K562 (cell line): ENCODE data around the gene A2ML1.

Experiments used
- BRF1 ChIP-seq: IDR thresholded peaks from 3 replicates; pipeline ENCODE4 v1.6.1; 2011; ENCODE audit warnings: borderline replicate concordance, mild to moderate bottlenecking; ENCODE audit not compliant: insufficient read length; ENCODE audit errors: extremely low read depth
- CBFB ChIP-seq: sonication (generic); formaldehyde crosslinking; IDR thresholded peaks from 2 replicates; pipeline ENCODE4 v1.4.0; 2020; ENCODE audit warnings: mild to moderate bottlenecking, missing genetic modification reagents
- CTCF ChIP-seq, 3 experiments: IDR thresholded peaks in 2 of 3; conservative IDR thresholded peaks in 1 of 3; 2 replicates each; pipeline ENCODE4 v1.5.1; 2011 to 2012; ENCODE audit warnings: low read length in 3 of 3, mild to moderate bottlenecking in 3 of 3, control low read depth in 2 of 3, improper control_type of control experiment in 1 of 3, inconsistent platforms in 1 of 3, low read depth in 1 of 3, mixed read lengths in 1 of 3, moderate library complexity in 1 of 3; ENCODE audit not compliant: insufficient read depth in 2 of 3
- ELK1 ChIP-seq: sonication (generic); formaldehyde crosslinking; IDR thresholded peaks from 2 replicates; pipeline ENCODE4 v1.8.1; 2022; ENCODE audit warnings: missing genetic modification reagents
- GABPA ChIP-seq: fragments of 200-800 bp; sonication (Bioruptor generic); conservative IDR thresholded peaks from 2 replicates; pipeline ENCODE4 v1.6.1; 2016; ENCODE audit warnings: low read depth, missing genetic modification characterization, missing compliant biosample characterization
- HCFC1 ChIP-seq: IDR thresholded peaks from 2 replicates; pipeline ENCODE4 v1.6.1; 2012; ENCODE audit warnings: low read depth, low read length, improper control_type of control experiment
- HIVEP1 ChIP-seq: fragments of 250-450 bp; sonication (Bioruptor Pico); IDR thresholded peaks from 2 replicates; pipeline ENCODE4 v1.4.0; 2020; ENCODE audit warnings: mild to moderate bottlenecking
- MAFF ChIP-seq: IDR thresholded peaks from 2 replicates; pipeline ENCODE4 v1.6.1; 2012; ENCODE audit warnings: low read length, improper control_type of control experiment
- POLR2AphosphoS5 ChIP-seq: IDR thresholded peaks from 2 replicates; pipeline ENCODE4 v1.6.1; 2011; ENCODE audit warnings: mild to moderate bottlenecking, low read depth, low read length, moderate library complexity; ENCODE audit not compliant: control insufficient read depth, insufficient read depth
- PRDM10 ChIP-seq: fragments of 450-650 bp; IDR thresholded peaks from 2 replicates; pipeline ENCODE4 v1.6.1; 2018; ENCODE audit not compliant: partially characterized antibody
- TARDBP ChIP-seq: fragments of 450-650 bp; IDR thresholded peaks from 2 replicates; pipeline ENCODE4 v1.6.1; 2016
- ZBTB33 ChIP-seq: sonication (generic); formaldehyde crosslinking; IDR thresholded peaks from 2 replicates; pipeline ENCODE4 v1.8.1; 2023; ENCODE audit warnings: mild to moderate bottlenecking, missing genetic modification reagents
- ZFX ChIP-seq: sonication (generic); formaldehyde crosslinking; IDR thresholded peaks from 2 replicates; pipeline ENCODE4 v1.8.0; 2022; ENCODE audit warnings: mild to moderate bottlenecking, missing genetic modification reagents, moderate library complexity

- TF ChIP-seq HCFC1, result no peak
- no peak for TF ChIP-seq MAFF
- no peak for TF ChIP-seq GABPA
- no peak for TF ChIP-seq ZBTB33 (CRISPR knock-in tag)
- TF ChIP-seq CBFB (CRISPR knock-in tag), result no peak
- TF ChIP-seq ELK1 (CRISPR knock-in tag), result no peak
- TF ChIP-seq HIVEP1 (CRISPR knock-in tag), result no peak
- no peak for TF ChIP-seq BRF1
- TF ChIP-seq ZFX (CRISPR knock-in tag), result no peak
- no peak for TF ChIP-seq TARDBP
- no peak for TF ChIP-seq PRDM10
- TF ChIP-seq POLR2AphosphoS5, result no peak
- TF ChIP-seq CTCF (IDR thresholded peaks at IDR 0.05 in 2 of 3, conservative IDR thresholded peaks at IDR 0.05 in 1 of 3; ENCODE audit: insufficient read depth in 2 of 3, low read depth in 1 of 3, low read length in 3 of 3), result no peak
Measured at GRCh38 chr12:8821591-8821990, 830 bp upstream of the A2ML1 start.
